Renal pelvis (tissue), 4 donors: ENCODE data around the gene TLDC2. TPM values are rescaled to one million over a fixed set of nuclear protein-coding genes. Genes with fewer than 3 reads are reported as not detected.

Source experiments
- DNase-seq: peaks from one replicate; pipeline ENCODE4 v3.0.0-alpha.2; 2013
- polyA plus RNA-seq, 3 donors: library from polyadenylated mRNA; unstranded; fragments of 120-200 nt; gene quantifications; one replicate each; pipeline ENCODE4 v1.2.1, GENCODE V29; 2013; ENCODE audit not compliant: insufficient read length in 3 of 3

The TLDC2 gene
- polyA plus RNA-seq, 3 donors = 2.7 to 3.5 (median 3.4) TPM

GRCh38 chr20:36849333-36850065, 26.4 kb upstream of the TLDC2 start:
- no peak for DNase-seq

- no peak for DNase-seq
Observed at GRCh38 chr20:36850759-36851158, 25.2 kb upstream of the TLDC2 start.

GRCh38 chr20:36851490-36851889, 24.4 kb upstream of the TLDC2 start:
- DNase-seq = no peak

- no peak for DNase-seq
Observed at GRCh38 chr20:36852187-36852586, 23.8 kb upstream of the TLDC2 start.

GRCh38 chr20:36854348-36855240, 21.3 kb upstream of the TLDC2 start:
- no peak for DNase-seq

GRCh38 chr20:36855241-36855657, 20.7 kb upstream of the TLDC2 start:
- no peak for DNase-seq

GRCh38 chr20:36856195-36856594, 19.7 kb upstream of the TLDC2 start:
- no peak for DNase-seq

- DNase-seq = no peak
Observed at GRCh38 chr20:36856691-36857635, 19.0 kb upstream of the TLDC2 start.

- DNase-seq = no peak
Observed at GRCh38 chr20:36859282-36859555, 16.7 kb upstream of the TLDC2 start.

GRCh38 chr20:36859700-36860330, 16.1 kb upstream of the TLDC2 start:
- DNase-seq = no peak

- DNase-seq = no peak
Observed at GRCh38 chr20:36860339-36860738, 15.6 kb upstream of the TLDC2 start.

GRCh38 chr20:36860811-36861624, 14.9 kb upstream of the TLDC2 start:
- no peak for DNase-seq

GRCh38 chr20:36861625-36861874, 14.4 kb upstream of the TLDC2 start:
- no peak for DNase-seq

GRCh38 chr20:36861875-36862801, 13.8 kb upstream of the TLDC2 start:
- DNase-seq = peak; percentile 76

GRCh38 chr20:36862857-36863668, 12.9 kb upstream of the TLDC2 start:
- DNase-seq = no peak

- no peak for DNase-seq
Observed at GRCh38 chr20:36865076-36865860, 10.7 kb upstream of the TLDC2 start.

GRCh38 chr20:36865861-36866149, 10.1 kb upstream of the TLDC2 start:
- DNase-seq = no peak

- no peak for DNase-seq
Observed at GRCh38 chr20:36866164-36866563, 9.8 kb upstream of the TLDC2 start.
